GM18858 (cell line): ENCODE measurements around the gene NIN.
"Not testable (repeated sequence)": the region's sequence is repeated elsewhere in the genome, so short reads cannot be mapped to it uniquely, and the experiment has no call there.

ENCODE experiments used
- ATAC-seq: cut with Tn5 transposase; IDR thresholded peaks from one replicate; pipeline ENCODE4 v1.9.1; 2021; ENCODE audit not compliant: unreplicated experiment

Gene NIN

DNA sequence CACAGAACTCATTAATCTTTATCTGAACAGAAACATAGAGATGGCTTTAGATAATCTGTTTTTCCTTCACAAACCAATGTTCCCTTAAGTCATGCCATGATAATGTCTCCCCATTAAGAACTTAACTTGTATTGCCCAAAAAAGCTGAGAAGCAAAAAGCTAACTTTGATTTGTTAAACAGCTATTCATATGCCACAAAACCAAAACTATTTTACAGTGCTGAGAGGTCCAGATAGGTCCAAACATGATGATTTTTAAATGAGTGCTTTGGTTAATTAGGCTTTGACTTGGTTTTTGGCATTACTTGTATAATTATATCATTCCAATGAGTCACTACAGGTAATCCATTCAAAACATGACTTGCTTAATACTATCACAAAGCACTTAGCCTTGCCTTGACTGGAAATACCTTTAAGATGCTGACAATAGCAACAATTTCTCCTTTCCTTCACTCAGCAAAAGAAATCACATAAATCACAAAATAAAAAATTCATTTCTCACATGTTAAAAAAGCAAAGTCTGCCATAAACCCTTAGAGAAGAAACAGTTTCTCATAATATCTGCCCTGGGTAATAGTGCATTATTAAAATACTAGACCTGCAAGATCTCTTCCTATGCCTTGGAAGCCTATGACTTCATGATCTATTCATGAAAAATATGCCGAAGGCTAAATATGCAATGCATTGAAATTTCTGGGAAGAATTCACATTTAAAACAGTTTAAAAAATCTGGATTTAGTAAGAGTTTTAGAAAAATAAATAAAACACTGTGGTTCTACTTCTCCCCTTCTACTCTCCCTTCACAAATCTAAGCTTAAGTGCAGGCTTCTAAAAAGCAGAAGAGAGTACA lies 110.8 kb downstream of the NIN start:
- ATAC-seq = no peak

DNA sequence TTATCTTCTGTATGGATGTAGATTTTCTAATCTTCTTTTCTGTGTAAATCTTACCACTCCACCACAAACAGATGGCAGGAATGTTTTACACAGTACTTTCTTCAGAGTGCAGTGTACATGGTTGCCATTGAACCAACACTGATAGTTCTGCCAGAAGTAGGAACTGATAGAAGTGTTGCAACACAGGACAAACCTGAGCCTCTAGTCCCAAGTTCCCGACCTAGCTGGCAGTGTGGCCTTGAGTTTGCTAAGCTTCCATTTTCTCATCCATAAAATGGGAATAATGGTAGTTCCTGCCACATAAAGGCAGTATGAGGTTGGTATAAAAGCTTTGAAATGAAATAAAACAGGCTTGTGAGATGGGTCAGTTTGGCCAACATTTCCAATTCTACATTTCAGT lies 112.0 kb downstream of the NIN start:
- ATAC-seq = no peak

- no peak for ATAC-seq
Measured at GRCh38 chr14:50717811-50718210, 113.2 kb downstream of the NIN start.

- ATAC-seq = no peak
Measured at GRCh38 chr14:50714450-50715073, 116.4 kb downstream of the NIN start.

- no peak for ATAC-seq
Measured at GRCh38 chr14:50711043-50711442, 119.9 kb downstream of the NIN start.

DNA sequence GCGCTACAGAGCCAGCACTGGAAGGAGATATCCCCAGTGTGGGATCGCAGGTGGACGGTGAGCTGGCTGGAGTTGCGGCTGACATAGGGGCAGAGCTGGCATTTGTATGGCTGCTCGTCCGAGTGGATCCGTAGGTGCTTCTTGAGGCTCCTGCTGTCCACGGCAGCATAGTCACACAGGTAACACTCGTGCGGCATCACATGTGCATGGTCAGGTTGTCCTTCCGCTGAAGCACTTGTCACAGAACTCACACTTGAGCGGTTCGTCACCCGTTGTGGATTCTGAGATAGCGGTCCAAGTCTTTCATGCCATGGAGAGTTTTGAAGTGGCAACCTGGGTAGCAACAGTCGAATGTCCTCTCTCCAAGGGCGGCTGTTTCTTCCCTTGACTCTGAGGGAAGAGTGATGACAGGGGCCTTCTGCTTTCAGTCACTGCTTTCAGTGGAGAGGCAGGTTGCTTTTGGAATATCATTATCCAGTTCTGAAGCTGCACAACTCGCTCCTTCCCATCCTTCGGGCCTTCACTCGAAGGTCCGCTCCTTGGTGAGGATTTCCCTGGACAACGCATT lies 125.9 kb downstream of the NIN start:
- ATAC-seq = no peak

DNA sequence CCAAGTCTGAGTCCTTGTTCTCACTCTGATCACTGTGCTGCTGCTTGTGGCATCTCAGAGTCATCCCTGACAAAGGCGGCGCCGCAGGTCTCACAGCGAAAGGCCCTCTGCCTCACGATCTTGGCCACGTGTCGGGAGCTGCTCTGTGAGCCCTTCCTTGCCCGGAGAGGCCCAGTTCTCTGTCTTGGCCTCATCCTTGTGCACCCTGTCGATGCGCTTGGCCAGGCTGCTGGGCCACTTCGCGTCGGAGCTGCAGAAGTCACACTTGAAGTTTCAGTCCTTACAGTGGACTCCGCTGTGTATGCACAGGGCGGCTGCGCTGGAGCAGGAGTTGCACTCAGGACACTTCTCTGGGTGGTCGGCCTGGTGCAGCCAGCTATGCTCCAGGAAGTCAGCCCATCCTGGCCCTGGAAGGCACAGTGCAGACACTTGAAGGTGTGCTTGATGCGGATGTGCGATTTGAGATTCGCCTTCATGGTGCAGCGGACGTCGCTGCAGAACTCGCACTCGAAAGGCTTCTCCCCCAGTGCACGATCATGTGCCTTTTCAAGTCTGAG lies 126.4 kb downstream of the NIN start:
- no peak for ATAC-seq

DNA sequence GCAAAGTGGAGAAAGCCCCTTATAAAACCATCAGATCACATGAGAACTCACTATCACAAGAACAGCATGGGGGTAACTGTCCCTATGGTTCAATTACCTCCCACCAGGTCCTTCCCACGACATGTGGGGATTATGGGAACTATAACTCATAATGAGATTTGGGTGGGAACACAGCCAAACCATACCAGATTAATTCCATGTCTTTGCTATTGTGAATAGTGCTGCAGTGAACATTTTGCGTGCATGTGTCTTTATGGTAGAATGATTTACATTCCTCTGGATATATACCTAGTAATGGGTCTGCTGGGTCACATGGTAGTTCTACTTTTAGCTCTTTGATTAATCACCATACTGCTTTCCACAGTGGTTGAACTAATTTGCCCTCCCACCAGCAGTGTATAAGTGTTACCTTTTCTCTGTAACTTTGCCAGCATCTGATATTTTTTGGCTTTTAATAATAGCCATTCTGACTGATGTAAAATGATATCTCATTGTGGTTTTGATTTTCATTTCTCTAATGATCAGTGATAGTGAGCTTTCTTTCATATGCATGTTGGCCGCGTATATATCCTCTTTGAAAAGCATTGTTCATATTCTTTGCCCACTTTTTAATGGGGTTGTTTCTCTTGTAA lies 133.2 kb downstream of the NIN start:
- ATAC-seq = no peak

DNA sequence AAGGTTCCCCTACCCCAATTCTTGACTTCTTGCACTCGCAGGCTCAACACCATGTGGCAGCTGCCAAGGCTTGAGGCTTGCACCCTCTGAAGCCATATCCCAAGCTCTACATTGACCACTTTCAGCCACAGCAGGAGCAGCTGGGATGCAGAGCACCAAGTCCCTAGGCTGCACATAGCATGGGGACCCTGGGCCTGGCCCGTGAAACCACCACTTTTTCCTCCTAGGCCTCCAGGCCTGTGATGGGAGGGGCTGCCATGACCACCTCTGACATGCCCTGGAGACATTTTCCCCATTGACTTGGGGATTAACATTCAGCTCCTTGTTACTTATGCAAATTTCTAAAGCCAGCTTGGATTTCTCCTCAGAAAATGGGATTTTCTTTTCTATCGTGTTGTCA lies 136.7 kb downstream of the NIN start:
- ATAC-seq = not testable (repeated sequence)

DNA sequence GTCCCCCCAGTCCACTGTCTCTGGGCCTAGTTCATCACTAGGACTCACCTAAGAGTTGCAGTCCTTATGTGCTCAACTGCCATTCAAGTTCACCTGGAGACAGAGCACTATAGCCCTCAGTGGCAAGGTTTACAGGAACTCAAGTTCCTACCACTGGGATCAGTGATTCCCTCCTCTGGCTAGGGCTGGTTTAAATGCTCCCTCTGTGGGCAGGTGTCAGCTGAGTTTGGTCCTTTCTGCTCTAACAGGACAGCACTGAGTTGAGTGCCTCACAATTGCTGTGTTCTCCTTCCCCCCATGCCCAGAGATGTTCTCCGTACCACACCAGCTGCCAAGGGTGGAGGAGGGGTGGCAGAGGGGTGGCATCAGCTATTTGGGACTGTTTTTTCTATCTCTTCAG lies 142.1 kb downstream of the NIN start:
- ATAC-seq = no peak

DNA sequence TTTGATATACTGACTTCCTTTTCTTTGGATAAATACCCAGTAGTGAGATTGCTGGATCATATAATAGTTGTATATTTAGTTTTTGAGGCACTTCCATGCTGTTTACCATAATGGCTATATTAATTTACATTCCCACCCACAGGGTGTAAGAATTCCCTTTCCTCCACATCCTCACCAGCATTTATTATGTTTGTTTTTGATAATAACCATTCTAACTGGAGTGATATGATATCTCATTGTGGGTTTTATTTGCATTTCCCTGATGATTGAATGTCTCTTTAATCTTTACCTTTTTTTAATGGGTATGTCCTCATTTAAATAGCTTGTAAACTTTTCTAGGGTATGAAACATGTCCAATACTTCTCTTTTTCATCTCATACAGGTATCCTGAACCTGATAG lies 151.3 kb downstream of the NIN start:
- ATAC-seq = no peak

- ATAC-seq = no peak
Measured at GRCh38 chr14:50678163-50678562, 152.8 kb downstream of the NIN start.

GRCh38 chr14:50677527-50678063 lies 153.4 kb downstream of the NIN start:
- ATAC-seq = peak; percentile 68

DNA sequence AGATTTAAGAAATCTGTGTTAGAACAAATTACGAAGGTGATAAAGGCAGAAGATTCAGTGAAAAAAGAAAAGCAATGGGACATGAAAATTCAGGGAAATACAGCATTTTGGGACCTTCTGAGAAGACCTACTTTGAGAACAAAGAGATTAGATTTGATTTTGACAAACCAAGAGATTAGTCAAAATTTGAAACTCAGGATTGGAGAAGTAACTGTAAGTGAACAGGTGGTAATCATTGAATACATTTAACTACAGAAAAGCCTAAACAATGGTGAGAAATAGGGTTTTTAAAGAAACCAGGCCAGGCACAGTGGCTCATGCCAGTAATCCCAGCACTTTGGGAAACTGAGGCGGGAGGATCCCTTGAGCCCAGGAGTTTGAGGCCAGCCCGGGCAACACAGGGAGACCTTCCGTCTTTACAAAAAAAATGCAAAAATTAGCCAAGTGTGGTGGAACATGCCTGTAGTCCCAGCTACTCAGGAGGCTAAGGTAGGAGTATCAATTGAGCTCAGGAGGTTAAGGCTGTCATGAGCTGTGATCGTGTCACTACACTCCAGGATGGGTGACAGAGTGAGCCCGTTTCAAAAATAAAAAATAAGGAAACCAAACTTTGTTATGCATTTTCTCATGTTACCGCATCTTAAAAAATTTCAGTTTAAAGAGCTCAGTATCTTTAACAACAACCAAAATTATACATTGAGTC lies 154.0 kb downstream of the NIN start:
- peak; percentile 30 for ATAC-seq

GRCh38 chr14:50675597-50675996 lies 155.4 kb downstream of the NIN start:
- ATAC-seq = no peak

- no peak for ATAC-seq
Measured at GRCh38 chr14:50670866-50671256, 160.1 kb downstream of the NIN start.

- ATAC-seq = no peak
Measured at GRCh38 chr14:50670196-50670865, 160.6 kb downstream of the NIN start.
